Prostate gland (tissue), 2 donors: Measurements from ENCODE around the gene ANKRD12. TPM values are rescaled to one million over a fixed set of nuclear protein-coding genes. Genes with fewer than 3 reads are reported as not detected.

Source experiments
- DNase-seq: peaks from one replicate; pipeline ENCODE4 v3.0.0-alpha.2; 2019; ENCODE audit warnings: low spot score
- H3K27ac ChIP-seq, 2 donors: fragments of 200-600 bp; sonication (generic); 2 replicates each; pipeline ENCODE4 v1.5.1; 2017 to 2019
- H3K27me3 ChIP-seq: fragments of 200-600 bp; sonication (generic); replicated peaks from 2 replicates; pipeline ENCODE4 v1.5.1; 2019; ENCODE audit not compliant: insufficient read depth
- H3K36me3 ChIP-seq, 2 donors: fragments of 200-600 bp; sonication (generic); 1 replicate in 1 of 2; 2 replicates in 1 of 2; pipeline versions ENCODE4 v1.5.1 to v1.8.1; 2017 to 2019
- H3K4me1 ChIP-seq: fragments of 200-600 bp; sonication (generic); replicated peaks from 2 replicates; pipeline ENCODE4 v1.5.1; 2019
- H3K4me3 ChIP-seq, 2 donors: fragments of 200-600 bp; sonication (generic); 2 replicates each; pipeline ENCODE4 v1.5.1; 2017 to 2019
- H3K9me3 ChIP-seq: fragments of 200-600 bp; sonication (generic); 2 replicates; pipeline ENCODE4 v1.5.1; 2017
- CTCF ChIP-seq, 4 experiments: fragments of 200-600 bp in 2 of 4; fragments of 450-650 bp in 2 of 4; sonication (generic) in 2 of 4; IDR thresholded peaks; 1 replicate in 3 of 4; 2 replicates in 1 of 4; pipeline ENCODE4 v1.5.1; 2016 to 2019; ENCODE audit warnings: antibody characterized with exemption in 4 of 4, mild to moderate bottlenecking in 2 of 4, moderate library complexity in 2 of 4
- POLR2A ChIP-seq: fragments of 450-650 bp; IDR thresholded peaks from one replicate; pipeline ENCODE4 v1.6.1; 2016; ENCODE audit warnings: antibody characterized with exemption, mild to moderate bottlenecking
- POLR2AphosphoS5 ChIP-seq: sonication (generic); formaldehyde crosslinking; IDR thresholded peaks from one replicate; pipeline ENCODE4 v1.6.1; 2017; ENCODE audit warnings: antibody characterized with exemption
- WGBS: methylation state at CpG from one replicate; pipeline ENCODE4 v1.1.5; 2018; 5-methylcytosine and 5-hydroxymethylcytosine counted together
- intact Hi-C: fragments of 100-400 bp; cut with DNase I; formaldehyde crosslinking; loops from one replicate; pipeline ENCODE4 v1.14.2; 2022
- small RNA-seq, 2 donors: library from RNA; depleted of rRNA; stranded (forward); fragments of <200 nt; gene quantifications; one replicate each; pipeline ENCODE3, GENCODE V24; 2016
- total RNA-seq, 2 donors: library from RNA; depleted of rRNA; stranded (reverse); fragments of >200 nt; gene quantifications; one replicate each; pipeline ENCODE4 v1.1.0, GENCODE V29; 2016

The ANKRD12 gene
- total RNA-seq, 2 donors from 2014 or later, result 38.7 to 50.1 TPM

DNA sequence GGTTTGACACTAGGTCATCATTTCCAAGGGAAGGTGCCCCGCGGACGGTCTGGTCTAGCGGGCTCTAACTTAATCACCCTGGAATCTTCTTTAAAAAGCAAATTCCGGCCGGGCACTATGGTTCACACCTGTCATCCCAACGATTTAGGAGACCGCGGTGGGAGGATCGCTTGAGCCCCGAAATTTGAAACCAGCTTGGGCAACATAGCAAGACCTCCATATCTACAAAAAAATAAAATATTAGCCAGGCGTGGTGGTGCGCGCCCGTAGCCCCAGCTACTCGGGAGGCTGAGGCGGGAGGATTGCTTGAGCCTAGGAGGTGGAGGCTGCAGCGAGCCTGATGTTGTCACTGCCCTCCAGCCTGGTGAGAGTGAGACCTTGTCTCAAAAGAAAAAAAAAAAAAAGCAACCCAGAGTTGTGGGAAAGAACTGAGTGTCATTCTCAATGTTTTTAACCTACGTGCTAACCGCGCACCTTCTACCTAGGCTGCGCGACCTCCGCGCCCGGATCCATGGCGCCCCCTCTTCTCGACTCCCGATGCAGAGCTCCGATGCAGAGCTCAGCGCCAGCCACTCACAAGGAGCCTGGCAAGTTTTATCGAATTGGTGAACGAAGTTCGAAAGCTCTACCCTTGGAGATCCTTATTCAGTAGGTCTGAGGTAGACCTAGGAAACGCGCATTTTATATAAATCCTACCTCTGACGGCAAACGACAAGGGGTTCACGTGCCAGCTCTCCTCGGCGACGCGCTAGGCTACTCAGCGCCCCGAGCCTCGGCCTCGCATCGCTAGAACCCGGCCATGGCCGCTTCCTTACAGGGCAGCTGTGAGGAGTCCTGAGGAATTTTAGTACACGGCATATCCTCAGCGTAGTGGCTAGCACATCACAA, 197.1 kb downstream of the ANKRD12 start:
- DNase-seq, result peak; percentile 17
- H3K27ac ChIP-seq, result peak overlapping the region; percentile 85 to 94
- H3K9me3 ChIP-seq, result no peaks in the 10 kb centered on the region
- TF ChIP-seq CTCF (IDR thresholded peaks at IDR 0.05), result no peak
- peak; percentile 34 for TF ChIP-seq POLR2A
- 39% methylated on average over 51 of the region's 52 CpGs for WGBS
- peak overlapping the region; percentile 84 to 88 for H3K4me3 ChIP-seq
- H3K27me3 ChIP-seq, result no peaks in the 10 kb centered on the region
- peaks cover 6% of the 10 kb centered on the region for H3K4me1 ChIP-seq
- H3K36me3 ChIP-seq, result no peaks in the 10 kb centered on the region
- intact Hi-C loops, result loop anchor here (5.0 to 10.0 kb wide), 3 partner anchors 199 to 581 kb away; partner anchors contain the start of genes ANKRD12 and VAPA

DNA sequence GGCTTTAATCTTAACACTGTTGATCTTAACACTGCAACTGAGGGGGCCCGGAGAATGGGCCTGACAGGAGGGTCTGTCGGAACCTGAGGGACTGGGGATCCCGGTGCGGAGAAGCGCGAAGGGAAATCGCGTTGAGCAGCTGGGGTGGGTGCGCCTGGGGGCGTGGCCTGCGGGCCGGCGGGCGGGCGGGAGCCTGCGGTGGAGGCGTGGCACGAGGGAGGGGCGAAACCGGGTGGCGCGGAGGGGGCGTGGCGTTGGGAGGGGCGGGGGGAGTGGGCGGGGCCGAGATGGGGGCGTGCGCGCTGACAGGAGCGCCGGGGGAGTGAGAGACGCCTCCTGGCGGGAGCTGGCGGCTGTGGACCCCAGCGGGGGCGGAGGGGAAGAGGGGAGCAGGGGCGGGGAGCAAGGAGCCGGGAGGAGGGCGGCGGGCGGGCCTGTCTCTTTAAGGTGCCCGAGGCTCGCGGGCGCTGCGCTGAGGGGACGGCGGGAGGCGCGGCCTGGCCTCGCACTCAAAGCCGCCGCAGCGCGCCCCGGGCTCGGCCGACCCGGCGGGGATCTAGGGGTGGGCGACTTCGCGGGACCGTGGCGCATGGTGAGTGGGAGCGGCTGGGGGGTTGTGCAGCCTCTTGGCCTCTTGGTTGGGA, 197.9 kb downstream of the ANKRD12 start, which contains the start of gene TWSG1:
Gene TWSG1 (plus strand): TSS at position 445 of the 644 bp plus-strand sequence. CDS start 2,457 bp downstream, outside the sequence.
- intact Hi-C loops, result loop anchor here (5.0 to 10.0 kb wide), 3 partner anchors 200 to 580 kb away; partner anchors contain the start of genes ANKRD12 and VAPA
- 0% methylated on average over 46 of the region's 67 CpGs for WGBS
- DNase-seq, result peak; percentile 92
- H3K4me3 ChIP-seq, result peak within 1 kb of the TSS; percentile 84 to 88
- peak within 1 kb of the TSS; percentile 89 to 94 for H3K27ac ChIP-seq
- no peaks in the 10 kb centered on the region for H3K9me3 ChIP-seq
- H3K36me3 ChIP-seq, result no peaks in the 10 kb centered on the region
- peaks cover 6% of the 10 kb centered on the region for H3K4me1 ChIP-seq
- H3K27me3 ChIP-seq, result no peaks in the 10 kb centered on the region
- peak; percentile 58 for TF ChIP-seq POLR2AphosphoS5
- TF ChIP-seq POLR2A, result peak; percentile 75
- TF ChIP-seq CTCF (IDR thresholded peaks at IDR 0.05), result peak; percentile 29 to 46 (median 32)

GRCh38 chr18:9334973-9335696, 198.6 kb downstream of the ANKRD12 start:
- peaks cover 6% of the 10 kb centered on the region for H3K4me1 ChIP-seq
- H3K36me3 ChIP-seq, result no peaks in the 10 kb centered on the region
- 2% methylated on average over 46 of the region's 55 CpGs for WGBS
- peak overlapping the region; percentile 89 to 94 for H3K27ac ChIP-seq
- H3K4me3 ChIP-seq, result peak overlapping the region; percentile 84 to 88
- no peaks in the 10 kb centered on the region for H3K9me3 ChIP-seq
- DNase-seq, result peak; percentile 32
- TF ChIP-seq POLR2A (no peak), POLR2AphosphoS5 (no peak), CTCF (IDR thresholded peaks at IDR 0.05) (no peak)
- intact Hi-C loops, result loop anchor here (5.0 to 10.0 kb wide), 4 partner anchors 142 to 580 kb away; partner anchors contain the start of genes ANKRD12, RALBP1 and VAPA
- no peaks in the 10 kb centered on the region for H3K27me3 ChIP-seq

Small RNAs within 50 kb of the gene (small RNA-seq; reads per million reads assigned to genes)
- 0 reads per million in 2 donors for gene RF00019

Other genes starting within 250 kb of the ANKRD12 start
- gene NDUFV2, start 34.1 kb upstream of the ANKRD12 start, total RNA-seq, result 100 to 1,000 TPM; 114 to 161 TPM
- 10 to 100 TPM; 32.2 to 46.0 TPM for gene TWSG1, start 198.0 kb downstream of the ANKRD12 start, total RNA-seq